H9 (cell line): ENCODE measurements around the gene NUP98. TPM values are rescaled to one million over a fixed set of nuclear protein-coding genes. Genes with fewer than 3 reads are reported as not detected.
A peak's percentile ranks its signal among the peaks of the same experiment; 100 is the strongest.

Source experiments
- DNase-seq: peaks from one replicate; pipeline ENCODE4 v3.0.0-alpha.2; 2017
- H2AFZ ChIP-seq: one replicate; pipeline ENCODE4 v1.6.1; 2013; ENCODE audit warnings: mild to moderate bottlenecking, low read length, control low read depth, moderate library complexity
- H2AK5ac ChIP-seq: 2 replicates; pipeline ENCODE4 v1.6.1; 2013; ENCODE audit warnings: low read length, control low read depth, mixed read lengths; ENCODE audit not compliant: insufficient read length
- H2BK120ac ChIP-seq: one replicate; pipeline ENCODE4 v1.6.1; 2013; ENCODE audit warnings: low read depth, mild to moderate bottlenecking, low read length, control low read depth, inconsistent platforms; ENCODE audit not compliant: poor library complexity, severe bottlenecking
- H2BK12ac ChIP-seq: 2 replicates; pipeline ENCODE4 v1.6.1; 2013; ENCODE audit warnings: low read length, control low read depth, mixed read lengths, low read depth; ENCODE audit not compliant: insufficient read length
- H2BK15ac ChIP-seq: 2 replicates; pipeline ENCODE4 v1.6.1; 2013; ENCODE audit warnings: low read depth, low read length, control low read depth
- H2BK20ac ChIP-seq: one replicate; pipeline ENCODE4 v1.6.1; 2013; ENCODE audit warnings: low read depth, mild to moderate bottlenecking, low read length, control low read depth, inconsistent platforms; ENCODE audit not compliant: poor library complexity, severe bottlenecking
- H2BK5ac ChIP-seq: 2 replicates; pipeline ENCODE4 v1.6.1; 2013; ENCODE audit warnings: low read length, control low read depth, mixed read lengths; ENCODE audit not compliant: insufficient read length
- H3K14ac ChIP-seq: 2 replicates; pipeline ENCODE4 v1.6.1; 2013; ENCODE audit warnings: low read length, control low read depth; ENCODE audit not compliant: insufficient read depth
- H3K18ac ChIP-seq: 2 replicates; pipeline ENCODE4 v1.6.1; 2013; ENCODE audit warnings: low read depth, mild to moderate bottlenecking, mixed read lengths, low read length, control low read depth; ENCODE audit not compliant: insufficient read length
- H3K23ac ChIP-seq: 2 replicates; pipeline ENCODE4 v1.6.1; 2013; ENCODE audit warnings: low read length, control low read depth, mixed read lengths, low read depth; ENCODE audit not compliant: insufficient read length
- H3K23me2 ChIP-seq: 2 replicates; pipeline ENCODE4 v1.6.1; 2013; ENCODE audit warnings: low read depth, mild to moderate bottlenecking, mixed read lengths, low read length, control low read depth; ENCODE audit not compliant: insufficient read length, poor library complexity, severe bottlenecking
- H3K27ac ChIP-seq: 2 replicates; pipeline ENCODE4 v1.5.1; 2013; ENCODE audit warnings: low read length, control low read depth, mixed read lengths, low read depth; ENCODE audit not compliant: insufficient read length
- H3K27me3 ChIP-seq: 2 replicates; pipeline ENCODE4 v1.6.1; 2013; ENCODE audit warnings: low read length, control low read depth, inconsistent platforms; ENCODE audit not compliant: insufficient read depth
- H3K4ac ChIP-seq: 2 replicates; pipeline ENCODE4 v1.6.1; 2013; ENCODE audit warnings: low read depth, mild to moderate bottlenecking, control low read depth, inconsistent platforms, low read length, moderate library complexity
- H3K4me1 ChIP-seq: 2 replicates; pipeline ENCODE4 v1.6.1; 2013; ENCODE audit warnings: low read length, control low read depth, inconsistent platforms; ENCODE audit not compliant: insufficient read depth
- H3K4me2 ChIP-seq: 2 replicates; pipeline ENCODE4 v1.6.1; 2013; ENCODE audit warnings: low read length, control low read depth, mixed read lengths; ENCODE audit not compliant: insufficient read length, insufficient read depth
- H3K56ac ChIP-seq: 2 replicates; pipeline ENCODE4 v1.6.1; 2013; ENCODE audit warnings: low read depth, mild to moderate bottlenecking, mixed read lengths, low read length, control low read depth; ENCODE audit not compliant: insufficient read length
- H3K79me1 ChIP-seq: 2 replicates; pipeline ENCODE4 v1.6.1; 2013; ENCODE audit warnings: low read depth, mild to moderate bottlenecking, moderate library complexity, low read length, control low read depth, inconsistent platforms; ENCODE audit not compliant: insufficient read depth, poor library complexity, severe bottlenecking
- H3K79me2 ChIP-seq: 2 replicates; pipeline ENCODE4 v1.6.1; 2013; ENCODE audit warnings: low read length, control low read depth, inconsistent platforms; ENCODE audit not compliant: insufficient read depth
- H3K9ac ChIP-seq: 2 replicates; pipeline ENCODE4 v1.6.1; 2013; ENCODE audit warnings: low read length, control low read depth, mixed read lengths; ENCODE audit not compliant: insufficient read length; ENCODE audit errors: extremely low read depth
- H3K9me3 ChIP-seq: one replicate; pipeline ENCODE4 v1.6.1; 2013; ENCODE audit warnings: low read depth, low read length, inconsistent platforms; ENCODE audit not compliant: control insufficient read depth
- H3T11ph ChIP-seq: one replicate; pipeline ENCODE4 v1.6.1; 2013; ENCODE audit warnings: mild to moderate bottlenecking, low read length, control low read depth, inconsistent platforms
- H4K20me1 ChIP-seq: one replicate; pipeline ENCODE4 v1.6.1; 2013; ENCODE audit not compliant: control insufficient read depth, insufficient read length, insufficient read depth
- H4K5ac ChIP-seq: 2 replicates; pipeline ENCODE4 v1.6.1; 2013; ENCODE audit warnings: low read depth, mild to moderate bottlenecking, mixed read lengths, low read length, control low read depth; ENCODE audit not compliant: insufficient read length
- H4K8ac ChIP-seq: replicated peaks from 2 replicates; pipeline ENCODE4 v1.6.1; 2013; ENCODE audit warnings: low read length, control low read depth, mixed read lengths, low read depth; ENCODE audit not compliant: insufficient read length
- H4K91ac ChIP-seq: 2 replicates; pipeline ENCODE4 v1.6.1; 2013; ENCODE audit warnings: low read depth, mild to moderate bottlenecking, moderate library complexity, mixed read lengths, low read length, control low read depth; ENCODE audit not compliant: insufficient read length
- H3K27ac Mint-ChIP-seq, 3 experiments: 2 replicates in 2 of 3; 3 replicates in 1 of 3; pipeline ENCODE4 v1.8.0; 2020 to 2021; ENCODE audit warnings: mixed read lengths in 3 of 3, mild to moderate bottlenecking in 1 of 3, moderate library complexity in 1 of 3
- H3K27me3 Mint-ChIP-seq: 2 replicates; pipeline ENCODE4 v1.8.0; 2021; ENCODE audit warnings: low read depth, mild to moderate bottlenecking, moderate library complexity, mixed read lengths
- H3K36me3 Mint-ChIP-seq, 3 experiments: 2 replicates in 2 of 3; 3 replicates in 1 of 3; pipeline ENCODE4 v1.8.0; 2020 to 2021; ENCODE audit warnings: low read depth in 3 of 3, mixed read lengths in 3 of 3; ENCODE audit not compliant: insufficient read depth in 1 of 3
- H3K4me1 Mint-ChIP-seq, 2 experiments: 2 replicates each; pipeline ENCODE4 v1.8.0; 2020; ENCODE audit warnings: mixed read lengths in 2 of 2
- H3K4me3 Mint-ChIP-seq, 2 experiments: 2 replicates in 1 of 2; 3 replicates in 1 of 2; pipeline ENCODE4 v1.8.0; 2020 to 2021; ENCODE audit warnings: mild to moderate bottlenecking in 2 of 2, mixed read lengths in 2 of 2, moderate library complexity in 1 of 2
- H3K9me3 Mint-ChIP-seq, 2 experiments: 2 replicates in 1 of 2; 3 replicates in 1 of 2; pipeline ENCODE4 v1.8.0; 2020; ENCODE audit warnings: mild to moderate bottlenecking in 2 of 2, mixed read lengths in 2 of 2, moderate library complexity in 1 of 2
- WGBS: extraction: QIAGEN DNeasy Blood & Tissue Kit; methylation state at CpG from one replicate; pipeline ENCODE4 v1.1.7; 2013; ENCODE audit warnings: missing lambda C conversion rate, low lambda C conversion rate, mixed read lengths; ENCODE audit not compliant: insufficient read length; ENCODE audit errors: extremely low coverage; 5-methylcytosine and 5-hydroxymethylcytosine counted together
- total RNA-seq: library from RNA; stranded (reverse); gene quantifications from 2 replicates; pipeline ENCODE4 v1.2.1, GENCODE V29; 2021
- TF ChIP-seq, protein P1 (sequence below): fragments of 200-600 bp; sonication (generic); conservative IDR thresholded peaks from 3 replicates; pipeline ENCODE4 v1.8.0; 2021; ENCODE audit warnings: antibody characterized with exemption, mild to moderate bottlenecking

Gene NUP98
- total RNA-seq, 1 experiment from 2014 or later: 105 TPM

DNA sequence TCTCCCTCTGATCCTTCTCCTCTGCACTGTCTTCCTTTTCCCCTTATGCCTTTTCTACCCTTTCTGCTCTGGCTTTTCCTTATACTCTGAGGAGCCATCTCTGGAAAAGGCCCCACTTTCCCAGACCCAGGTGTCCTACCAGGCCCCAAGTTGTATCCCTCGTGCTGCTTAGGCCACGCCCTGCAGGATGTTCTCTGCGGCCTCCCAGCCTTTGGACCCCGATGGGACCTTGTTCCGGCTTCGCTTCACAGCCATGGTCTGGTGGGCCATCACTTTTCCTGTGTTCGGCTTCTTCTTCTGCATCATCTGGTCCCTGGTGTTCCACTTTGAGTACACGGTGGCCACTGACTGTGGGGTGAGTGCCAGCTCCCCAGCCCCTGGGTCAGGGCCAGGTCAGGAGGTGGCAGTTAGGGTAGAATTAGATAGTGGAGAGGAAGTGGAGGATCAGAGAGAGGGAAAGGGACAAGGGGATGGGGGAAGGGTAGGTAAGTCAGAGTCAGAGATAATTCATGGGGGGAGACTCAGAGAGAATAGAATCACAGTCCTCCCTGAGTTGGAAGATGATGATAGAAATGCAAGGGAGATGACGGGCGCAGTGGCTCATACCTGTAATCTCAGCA, 19.9 kb upstream of the NUP98 start:
- no peaks in the 10 kb centered on the region for H3K9me3 ChIP-seq
- H3K18ac ChIP-seq: no peak overlapping the region
- WGBS: no CpG with 5 or more reads among the region's 10 CpGs

More for the DNA sequence above, 19.9 kb upstream of the NUP98 start:
- Histone ChIP-seq H4K20me1 (no peaks in the 10 kb centered on the region), H3K56ac (no peak overlapping the region), H4K8ac (no peak overlapping the region), H2BK120ac (no peak overlapping the region), H3K27ac (no peak overlapping the region), H2BK15ac (no peak overlapping the region), H2BK5ac (no peak overlapping the region), H2BK20ac (no peak overlapping the region), H3K27me3 (no peaks in the 10 kb centered on the region), H3T11ph (no peak overlapping the region), H3K79me2 (no peaks in the 10 kb centered on the region), H3K4ac (no peak overlapping the region), H3K4me2 (no peak overlapping the region), H2BK12ac (no peak overlapping the region), H3K79me1 (no peaks in the 10 kb centered on the region), H3K9ac (no peak overlapping the region), H3K23me2 (no peaks in the 10 kb centered on the region), H2AK5ac (no peak overlapping the region), H2AFZ (no peak overlapping the region), H4K91ac (no peak overlapping the region), H3K4me1 (peaks cover 3% of the 10 kb centered on the region; the same call in 1 of the 2 replicates), H3K14ac (no peak overlapping the region), H4K5ac (no peak overlapping the region), H3K23ac (no peak overlapping the region)
- no peaks in the 10 kb centered on the region for H3K9me3 Mint-ChIP-seq
- no peaks in the 10 kb centered on the region for H3K27me3 Mint-ChIP-seq
- no peak overlapping the region; a peak in 1 of 5 replicates for H3K4me3 Mint-ChIP-seq
- TF ChIP-seq, protein P1, sequence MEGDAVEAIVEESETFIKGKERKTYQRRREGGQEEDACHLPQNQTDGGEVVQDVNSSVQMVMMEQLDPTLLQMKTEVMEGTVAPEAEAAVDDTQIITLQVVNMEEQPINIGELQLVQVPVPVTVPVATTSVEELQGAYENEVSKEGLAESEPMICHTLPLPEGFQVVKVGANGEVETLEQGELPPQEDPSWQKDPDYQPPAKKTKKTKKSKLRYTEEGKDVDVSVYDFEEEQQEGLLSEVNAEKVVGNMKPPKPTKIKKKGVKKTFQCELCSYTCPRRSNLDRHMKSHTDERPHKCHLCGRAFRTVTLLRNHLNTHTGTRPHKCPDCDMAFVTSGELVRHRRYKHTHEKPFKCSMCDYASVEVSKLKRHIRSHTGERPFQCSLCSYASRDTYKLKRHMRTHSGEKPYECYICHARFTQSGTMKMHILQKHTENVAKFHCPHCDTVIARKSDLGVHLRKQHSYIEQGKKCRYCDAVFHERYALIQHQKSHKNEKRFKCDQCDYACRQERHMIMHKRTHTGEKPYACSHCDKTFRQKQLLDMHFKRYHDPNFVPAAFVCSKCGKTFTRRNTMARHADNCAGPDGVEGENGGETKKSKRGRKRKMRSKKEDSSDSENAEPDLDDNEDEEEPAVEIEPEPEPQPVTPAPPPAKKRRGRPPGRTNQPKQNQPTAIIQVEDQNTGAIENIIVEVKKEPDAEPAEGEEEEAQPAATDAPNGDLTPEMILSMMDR: no peak
- peaks cover 0 to 9% (median 3%) of the 10 kb centered on the region in 3 experiments; a peak in 2 of 7 replicates for H3K36me3 Mint-ChIP-seq
- no peak for DNase-seq
- H3K27ac Mint-ChIP-seq: peak overlapping the region in 1 of 3 experiments; percentile 57; a peak in 1 of 7 replicates
- peaks cover 12 to 15% of the 10 kb centered on the region in 2 experiments for H3K4me1 Mint-ChIP-seq
